Central memory CD4-positive, alpha-beta T cell (primary cell): Measurements from ENCODE around the gene ARMH2.
"Not testable (repeated sequence)": the region's sequence is repeated elsewhere in the genome, so short reads cannot be mapped to it uniquely, and the experiment has no call there.

ENCODE experiments used
- DNase-seq: peaks from one replicate; pipeline ENCODE4 v3.0.0; 2022

ARMH2 gene

GRCh38 chr6:24761851-24762250 lies 36.9 kb downstream of the ARMH2 start:
- DNase-seq: no peak

- no peak for DNase-seq
Observed at GRCh38 chr6:24761193-24761835, 37.4 kb downstream of the ARMH2 start.

- DNase-seq: no peak
Observed at GRCh38 chr6:24760210-24760609, 38.5 kb downstream of the ARMH2 start.

- no peak for DNase-seq
Observed at GRCh38 chr6:24759718-24760117, 39.0 kb downstream of the ARMH2 start.

GRCh38 chr6:24757611-24758010 lies 41.1 kb downstream of the ARMH2 start:
- no peak for DNase-seq

- no peak for DNase-seq
Observed at GRCh38 chr6:24755279-24755678, 43.4 kb downstream of the ARMH2 start.

GRCh38 chr6:24754378-24754777 lies 44.3 kb downstream of the ARMH2 start:
- not testable (repeated sequence) for DNase-seq

GRCh38 chr6:24753545-24753944 lies 45.2 kb downstream of the ARMH2 start:
- DNase-seq: no peak

GRCh38 chr6:24752917-24753492 lies 45.7 kb downstream of the ARMH2 start:
- DNase-seq: no peak

GRCh38 chr6:24752503-24752902 lies 46.2 kb downstream of the ARMH2 start:
- DNase-seq: no peak

GRCh38 chr6:24750878-24751277 lies 47.8 kb downstream of the ARMH2 start:
- not testable (repeated sequence) for DNase-seq

GRCh38 chr6:24749297-24749696 lies 49.4 kb downstream of the ARMH2 start:
- DNase-seq: no peak
